Measurements from ENCODE around the gene EFNA4. TPM values are rescaled to one million over a fixed set of nuclear protein-coding genes. Genes with fewer than 3 reads are reported as not detected.

The EFNA4 gene
- total RNA-seq, 1 experiment from 2014 or later = 22.7 TPM

DNA sequence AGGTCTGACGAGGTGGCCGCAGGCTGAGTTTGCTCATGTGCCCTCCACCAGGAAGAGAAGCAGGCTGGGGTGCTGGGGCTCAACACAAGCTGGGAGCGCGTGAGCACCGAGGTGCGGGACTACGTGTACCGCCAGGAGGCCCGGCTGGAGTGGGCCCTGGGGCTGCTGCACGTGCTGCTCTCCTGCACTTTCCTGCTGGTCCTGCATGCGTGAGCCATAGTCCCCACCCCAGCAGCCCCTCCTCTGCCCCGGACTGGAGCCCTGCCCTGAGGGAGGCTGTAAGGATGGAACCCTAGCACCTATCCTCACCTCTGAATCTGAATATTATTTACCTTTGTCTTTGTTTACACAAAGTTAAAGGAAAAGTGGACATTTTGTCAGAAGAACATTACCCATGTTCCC, 20.2 kb upstream of the EFNA4 start:
- Mint-ChIP-seq H3K36me3 (no peaks in the 10 kb centered on the region), H3K27me3 (ENCODE audit: low read depth) (peaks cover 3% of the 10 kb centered on the region), H3K4me3 (no peak overlapping the region), H3K9me3 (no peaks in the 10 kb centered on the region), H3K4me1 (peaks cover 23% of the 10 kb centered on the region), H3K27ac (no peak overlapping the region)
- DNase-seq (ENCODE audit: low spot score) (no peak), ATAC-seq (no peak)
- CTCF ChIA-PET = interaction anchor here (0.6 to 5.6 kb wide), 18 partner anchors 8 to 130 kb away, joined by 3 to 137 read pairs (median 14); partner anchors contain the start of genes ADAM15, EFNA3, EFNA4 and KRTCAP2
- TF ChIP-seq PRRX2 (CRISPR knock-in tag; IDR thresholded peaks at IDR 0.05) (no peak), MYBL2 (CRISPR knock-in tag; IDR thresholded peaks at IDR 0.05) (no peak), ZNF138 (CRISPR knock-in tag; conservative IDR thresholded peaks at IDR 0.05) (no peak), NR1H2 (CRISPR knock-in tag; IDR thresholded peaks at IDR 0.05) (no peak), NFE2L1 (CRISPR knock-in tag; IDR thresholded peaks at IDR 0.05) (no peak), ZBTB21 (CRISPR knock-in tag; IDR thresholded peaks at IDR 0.05; ENCODE audit: borderline replicate concordance) (no peak), FOXP1 (CRISPR knock-in tag; IDR thresholded peaks at IDR 0.05; ENCODE audit: borderline replicate concordance) (no peak), ESRRA (CRISPR knock-in tag; IDR thresholded peaks at IDR 0.05; ENCODE audit: borderline replicate concordance) (no peak), ZNF423 (CRISPR knock-in tag; IDR thresholded peaks at IDR 0.05) (no peak), NFYB (CRISPR knock-in tag; conservative IDR thresholded peaks at IDR 0.05; ENCODE audit: low read depth) (no peak), HMGA2 (CRISPR knock-in tag; IDR thresholded peaks at IDR 0.05) (no peak)
- TF ChIP-seq, protein P1, sequence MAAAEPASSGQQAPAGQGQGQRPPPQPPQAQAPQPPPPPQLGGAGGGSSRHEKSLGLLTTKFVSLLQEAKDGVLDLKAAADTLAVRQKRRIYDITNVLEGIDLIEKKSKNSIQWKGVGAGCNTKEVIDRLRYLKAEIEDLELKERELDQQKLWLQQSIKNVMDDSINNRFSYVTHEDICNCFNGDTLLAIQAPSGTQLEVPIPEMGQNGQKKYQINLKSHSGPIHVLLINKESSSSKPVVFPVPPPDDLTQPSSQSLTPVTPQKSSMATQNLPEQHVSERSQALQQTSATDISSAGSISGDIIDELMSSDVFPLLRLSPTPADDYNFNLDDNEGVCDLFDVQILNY (CRISPR knock-in tag; IDR thresholded peaks at IDR 0.05) = no peak
- TF ChIP-seq, protein P2, sequence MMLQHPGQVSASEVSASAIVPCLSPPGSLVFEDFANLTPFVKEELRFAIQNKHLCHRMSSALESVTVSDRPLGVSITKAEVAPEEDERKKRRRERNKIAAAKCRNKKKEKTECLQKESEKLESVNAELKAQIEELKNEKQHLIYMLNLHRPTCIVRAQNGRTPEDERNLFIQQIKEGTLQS (CRISPR knock-in tag; conservative IDR thresholded peaks at IDR 0.05) = no peak
- TF ChIP-seq, protein P3, sequence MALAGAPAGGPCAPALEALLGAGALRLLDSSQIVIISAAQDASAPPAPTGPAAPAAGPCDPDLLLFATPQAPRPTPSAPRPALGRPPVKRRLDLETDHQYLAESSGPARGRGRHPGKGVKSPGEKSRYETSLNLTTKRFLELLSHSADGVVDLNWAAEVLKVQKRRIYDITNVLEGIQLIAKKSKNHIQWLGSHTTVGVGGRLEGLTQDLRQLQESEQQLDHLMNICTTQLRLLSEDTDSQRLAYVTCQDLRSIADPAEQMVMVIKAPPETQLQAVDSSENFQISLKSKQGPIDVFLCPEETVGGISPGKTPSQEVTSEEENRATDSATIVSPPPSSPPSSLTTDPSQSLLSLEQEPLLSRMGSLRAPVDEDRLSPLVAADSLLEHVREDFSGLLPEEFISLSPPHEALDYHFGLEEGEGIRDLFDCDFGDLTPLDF (CRISPR knock-in tag; IDR thresholded peaks at IDR 0.05) = no peak
- TF ChIP-seq, protein P4, sequence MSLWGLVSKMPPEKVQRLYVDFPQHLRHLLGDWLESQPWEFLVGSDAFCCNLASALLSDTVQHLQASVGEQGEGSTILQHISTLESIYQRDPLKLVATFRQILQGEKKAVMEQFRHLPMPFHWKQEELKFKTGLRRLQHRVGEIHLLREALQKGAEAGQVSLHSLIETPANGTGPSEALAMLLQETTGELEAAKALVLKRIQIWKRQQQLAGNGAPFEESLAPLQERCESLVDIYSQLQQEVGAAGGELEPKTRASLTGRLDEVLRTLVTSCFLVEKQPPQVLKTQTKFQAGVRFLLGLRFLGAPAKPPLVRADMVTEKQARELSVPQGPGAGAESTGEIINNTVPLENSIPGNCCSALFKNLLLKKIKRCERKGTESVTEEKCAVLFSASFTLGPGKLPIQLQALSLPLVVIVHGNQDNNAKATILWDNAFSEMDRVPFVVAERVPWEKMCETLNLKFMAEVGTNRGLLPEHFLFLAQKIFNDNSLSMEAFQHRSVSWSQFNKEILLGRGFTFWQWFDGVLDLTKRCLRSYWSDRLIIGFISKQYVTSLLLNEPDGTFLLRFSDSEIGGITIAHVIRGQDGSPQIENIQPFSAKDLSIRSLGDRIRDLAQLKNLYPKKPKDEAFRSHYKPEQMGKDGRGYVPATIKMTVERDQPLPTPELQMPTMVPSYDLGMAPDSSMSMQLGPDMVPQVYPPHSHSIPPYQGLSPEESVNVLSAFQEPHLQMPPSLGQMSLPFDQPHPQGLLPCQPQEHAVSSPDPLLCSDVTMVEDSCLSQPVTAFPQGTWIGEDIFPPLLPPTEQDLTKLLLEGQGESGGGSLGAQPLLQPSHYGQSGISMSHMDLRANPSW (CRISPR knock-in tag; conservative IDR thresholded peaks at IDR 0.05; ENCODE audit: low read depth) = no peak
- TF ChIP-seq, protein P5, sequence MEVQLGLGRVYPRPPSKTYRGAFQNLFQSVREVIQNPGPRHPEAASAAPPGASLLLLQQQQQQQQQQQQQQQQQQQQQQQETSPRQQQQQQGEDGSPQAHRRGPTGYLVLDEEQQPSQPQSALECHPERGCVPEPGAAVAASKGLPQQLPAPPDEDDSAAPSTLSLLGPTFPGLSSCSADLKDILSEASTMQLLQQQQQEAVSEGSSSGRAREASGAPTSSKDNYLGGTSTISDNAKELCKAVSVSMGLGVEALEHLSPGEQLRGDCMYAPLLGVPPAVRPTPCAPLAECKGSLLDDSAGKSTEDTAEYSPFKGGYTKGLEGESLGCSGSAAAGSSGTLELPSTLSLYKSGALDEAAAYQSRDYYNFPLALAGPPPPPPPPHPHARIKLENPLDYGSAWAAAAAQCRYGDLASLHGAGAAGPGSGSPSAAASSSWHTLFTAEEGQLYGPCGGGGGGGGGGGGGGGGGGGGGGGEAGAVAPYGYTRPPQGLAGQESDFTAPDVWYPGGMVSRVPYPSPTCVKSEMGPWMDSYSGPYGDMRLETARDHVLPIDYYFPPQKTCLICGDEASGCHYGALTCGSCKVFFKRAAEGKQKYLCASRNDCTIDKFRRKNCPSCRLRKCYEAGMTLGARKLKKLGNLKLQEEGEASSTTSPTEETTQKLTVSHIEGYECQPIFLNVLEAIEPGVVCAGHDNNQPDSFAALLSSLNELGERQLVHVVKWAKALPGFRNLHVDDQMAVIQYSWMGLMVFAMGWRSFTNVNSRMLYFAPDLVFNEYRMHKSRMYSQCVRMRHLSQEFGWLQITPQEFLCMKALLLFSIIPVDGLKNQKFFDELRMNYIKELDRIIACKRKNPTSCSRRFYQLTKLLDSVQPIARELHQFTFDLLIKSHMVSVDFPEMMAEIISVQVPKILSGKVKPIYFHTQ (CRISPR knock-in tag; IDR thresholded peaks at IDR 0.05) = no peak
- TF ChIP-seq, protein P6, sequence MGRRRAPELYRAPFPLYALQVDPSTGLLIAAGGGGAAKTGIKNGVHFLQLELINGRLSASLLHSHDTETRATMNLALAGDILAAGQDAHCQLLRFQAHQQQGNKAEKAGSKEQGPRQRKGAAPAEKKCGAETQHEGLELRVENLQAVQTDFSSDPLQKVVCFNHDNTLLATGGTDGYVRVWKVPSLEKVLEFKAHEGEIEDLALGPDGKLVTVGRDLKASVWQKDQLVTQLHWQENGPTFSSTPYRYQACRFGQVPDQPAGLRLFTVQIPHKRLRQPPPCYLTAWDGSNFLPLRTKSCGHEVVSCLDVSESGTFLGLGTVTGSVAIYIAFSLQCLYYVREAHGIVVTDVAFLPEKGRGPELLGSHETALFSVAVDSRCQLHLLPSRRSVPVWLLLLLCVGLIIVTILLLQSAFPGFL (CRISPR knock-in tag; IDR thresholded peaks at IDR 0.05; ENCODE audit: borderline replicate concordance) = no peak
- POLR2A ChIA-PET = interaction anchor here (1.4 kb wide), 1 partner anchor 24 kb away, joined by 3 read pairs; no protein-coding TSS in a partner anchor

All from WTC11 (cell line).